ENCODE data around the gene IMPG2.

The IMPG2 gene

GRCh38 chr3:101240719-101241399, 79.5 kb downstream of the IMPG2 start:
- DNase-seq (ENCODE audit: low spot score), result no peak

DNA sequence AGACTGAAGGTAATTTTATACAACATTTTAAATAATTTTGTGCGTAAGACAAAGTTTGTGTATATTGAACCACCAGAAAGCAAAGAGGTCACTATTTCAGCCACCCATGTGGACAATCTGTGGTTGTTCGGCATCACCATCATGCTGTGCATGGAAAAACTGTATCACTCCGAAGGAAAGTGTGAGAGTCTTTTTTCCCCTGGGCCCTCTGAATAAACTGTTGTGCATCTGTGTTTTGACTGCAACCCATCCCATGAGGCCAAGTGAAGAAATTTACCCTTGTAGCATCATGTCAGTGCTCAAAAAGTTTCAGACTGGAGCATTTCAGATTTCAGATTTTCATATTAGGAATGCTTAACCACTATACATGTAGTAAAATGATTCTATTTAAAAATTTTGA, 85.3 kb downstream of the IMPG2 start:
- DNase-seq (ENCODE audit: low spot score), result no peak

DNA sequence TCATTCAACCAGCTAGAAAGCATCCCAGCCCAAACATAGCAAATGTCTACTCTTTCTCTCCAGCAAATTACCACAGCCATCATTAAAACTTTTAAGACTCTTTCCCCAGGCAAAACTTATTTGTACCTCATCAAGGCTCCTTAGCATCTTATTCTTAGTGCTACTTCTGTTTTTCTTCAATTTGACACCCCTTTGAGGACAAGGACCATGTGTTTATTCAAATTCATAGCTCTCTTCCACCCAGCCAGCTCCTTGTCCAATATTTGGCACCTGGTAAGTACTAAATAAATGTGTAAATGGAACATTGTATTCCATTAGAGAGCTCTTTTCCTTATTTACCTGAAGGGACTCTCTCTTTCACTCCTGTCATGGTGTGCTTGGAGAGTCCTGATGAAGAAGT, 89.8 kb downstream of the IMPG2 start:
- no peak for DNase-seq (ENCODE audit: low spot score)

DNA sequence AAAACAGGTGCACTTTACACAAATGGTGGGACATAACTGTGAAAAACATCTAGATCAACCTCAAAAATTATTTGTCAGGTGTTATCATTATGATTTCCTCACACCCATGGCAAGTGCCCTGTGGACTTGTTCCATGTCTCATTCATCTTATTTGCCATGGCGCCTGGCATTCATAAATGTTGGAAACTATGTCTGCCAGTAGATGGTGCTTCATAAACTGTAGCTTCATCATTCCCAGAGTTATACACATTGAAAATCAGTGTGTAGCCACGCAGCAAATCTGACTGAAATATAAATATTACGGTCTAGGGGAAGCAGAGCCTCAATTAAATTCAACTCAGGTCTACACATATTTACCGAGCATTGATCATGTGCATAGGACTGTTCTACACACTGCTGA, 90.7 kb downstream of the IMPG2 start:
- DNase-seq (ENCODE audit: low spot score), result no peak

DNA sequence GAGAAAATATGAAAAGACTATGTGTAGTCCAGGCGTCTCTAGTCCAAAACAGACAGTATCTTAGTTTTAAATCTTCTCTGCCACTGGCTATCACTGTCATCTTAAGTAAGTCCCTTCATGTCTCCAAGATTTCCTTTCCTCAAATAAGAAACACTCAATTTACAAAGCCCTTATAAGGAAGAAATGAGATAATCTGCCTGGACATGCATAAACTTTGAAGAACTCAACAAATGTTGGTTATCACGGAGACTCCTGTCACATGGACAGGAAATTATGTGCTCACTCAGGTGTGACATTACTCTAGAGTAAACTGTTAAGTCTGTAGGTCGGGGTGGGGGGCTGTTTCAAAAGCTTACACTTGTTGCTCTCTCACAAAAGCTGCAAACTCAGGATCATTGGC, 91.9 kb downstream of the IMPG2 start:
- DNase-seq (ENCODE audit: low spot score), result no peak

- no peak for DNase-seq (ENCODE audit: low spot score)
These were observed 95.6 kb downstream of the IMPG2 start for GRCh38 chr3:101224739-101225138.

- DNase-seq (ENCODE audit: low spot score), result no peak
These were observed 97.4 kb downstream of the IMPG2 start for GRCh38 chr3:101223016-101223415.

GRCh38 chr3:101219842-101220560, 100.4 kb downstream of the IMPG2 start:
- DNase-seq (ENCODE audit: low spot score), result no peak

GRCh38 chr3:101217472-101218245, 102.7 kb downstream of the IMPG2 start:
- no peak for DNase-seq (ENCODE audit: low spot score)

DNA sequence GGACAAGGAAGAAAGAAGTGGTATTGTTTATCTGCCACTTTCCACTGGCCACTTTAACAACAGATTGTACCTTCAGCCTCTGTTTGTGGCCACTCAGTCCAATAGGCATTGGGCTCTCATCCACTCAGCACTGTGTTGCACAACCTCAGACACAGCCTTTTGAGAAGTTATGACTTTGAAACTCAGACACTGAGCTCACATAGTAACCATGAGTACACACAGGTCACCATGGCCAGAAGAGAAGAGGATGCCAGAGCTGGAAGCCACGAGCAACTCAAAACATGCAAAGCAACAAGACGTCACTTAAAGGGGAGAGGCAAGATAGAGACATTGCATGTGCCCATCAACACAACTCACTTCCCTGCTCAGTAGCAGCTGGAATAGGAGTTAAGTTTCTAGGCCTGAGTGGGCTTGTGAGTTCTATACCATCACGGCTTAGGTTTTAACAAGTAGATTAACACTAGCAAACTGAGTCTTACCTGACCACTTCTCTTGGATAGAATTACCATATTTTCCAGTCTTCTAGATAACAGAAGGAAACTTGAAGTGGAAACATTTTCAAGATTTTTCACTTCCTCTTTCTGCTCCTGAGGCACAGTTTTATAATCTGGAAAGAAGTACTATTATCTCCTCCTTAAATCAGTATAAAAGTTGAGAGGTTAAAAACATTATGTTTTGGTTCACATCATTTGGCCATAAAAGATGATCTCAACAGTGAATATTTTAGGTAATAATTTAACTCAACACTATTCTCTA, 103.5 kb downstream of the IMPG2 start:
- DNase-seq (ENCODE audit: low spot score), result no peak

GRCh38 chr3:101212730-101213129, 107.6 kb downstream of the IMPG2 start:
- no peak for DNase-seq (ENCODE audit: low spot score)

GRCh38 chr3:101204246-101204645, 116.1 kb downstream of the IMPG2 start:
- DNase-seq (ENCODE audit: low spot score), result no peak

DNA sequence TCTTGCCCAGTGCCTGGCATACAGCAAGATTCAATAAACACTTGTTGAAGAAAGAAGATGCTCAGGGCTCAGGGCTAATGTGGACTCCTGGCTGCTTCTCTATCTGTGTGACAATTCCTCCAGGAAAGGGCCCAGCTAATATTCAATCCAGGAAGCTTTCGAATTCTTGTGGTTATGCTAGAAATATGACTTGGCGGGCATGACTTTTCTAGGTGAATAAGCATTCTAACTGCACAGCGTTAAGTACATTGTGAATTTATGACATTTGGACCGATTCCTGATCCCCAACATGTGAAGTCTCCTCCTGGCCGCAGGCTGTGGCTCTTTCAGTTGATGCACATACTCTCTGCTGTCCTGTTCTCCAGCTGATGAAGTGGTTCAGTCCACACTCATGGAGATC, 117.0 kb downstream of the IMPG2 start:
- no peak for DNase-seq (ENCODE audit: low spot score)

GRCh38 chr3:101202640-101203039, 117.7 kb downstream of the IMPG2 start:
- no peak for DNase-seq (ENCODE audit: low spot score)

DNA sequence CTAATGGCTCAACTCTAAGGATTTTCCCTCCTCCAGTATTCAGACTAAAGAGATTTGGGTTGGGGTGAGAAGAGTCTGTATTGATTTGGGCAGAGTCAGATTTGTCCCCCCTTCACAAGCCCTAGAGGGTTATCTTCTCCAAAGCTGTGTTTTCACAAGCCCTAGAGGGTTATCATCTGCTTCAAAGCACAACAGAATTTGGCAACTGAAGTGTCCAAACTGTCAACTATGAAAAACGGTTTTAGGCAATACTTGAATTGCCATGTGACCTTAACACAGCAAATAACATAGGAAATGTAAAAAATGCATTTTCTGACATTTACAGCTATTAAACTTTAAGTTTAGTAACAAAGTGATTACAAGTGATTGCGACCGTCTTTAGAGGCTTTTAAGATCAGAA, 119.9 kb downstream of the IMPG2 start:
- no peak for DNase-seq (ENCODE audit: low spot score)

GRCh38 chr3:101195951-101196713, 124.2 kb downstream of the IMPG2 start:
- no peak for DNase-seq (ENCODE audit: low spot score)

- no peak for DNase-seq (ENCODE audit: low spot score)
These were observed 126.0 kb downstream of the IMPG2 start for GRCh38 chr3:101194392-101194791.

DNA sequence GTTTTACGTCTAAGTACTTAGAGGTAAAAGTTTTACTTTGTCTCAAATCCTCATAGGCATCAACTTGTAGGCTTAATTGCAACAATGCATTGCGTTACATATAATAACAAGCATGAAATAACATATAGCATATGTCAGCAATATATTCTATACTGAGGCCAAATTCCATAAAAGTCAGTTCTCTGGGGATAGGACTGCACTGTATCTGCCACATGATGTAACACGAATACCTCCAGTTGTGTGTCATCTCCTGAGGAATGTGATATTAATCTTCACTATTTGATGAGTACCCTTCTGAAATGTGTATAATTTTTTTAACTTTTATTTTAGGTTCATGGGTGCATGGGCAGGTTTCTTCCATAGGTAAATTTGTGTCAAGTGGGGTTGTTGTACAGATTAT, 126.4 kb downstream of the IMPG2 start:
- DNase-seq (ENCODE audit: low spot score), result no peak

DNA sequence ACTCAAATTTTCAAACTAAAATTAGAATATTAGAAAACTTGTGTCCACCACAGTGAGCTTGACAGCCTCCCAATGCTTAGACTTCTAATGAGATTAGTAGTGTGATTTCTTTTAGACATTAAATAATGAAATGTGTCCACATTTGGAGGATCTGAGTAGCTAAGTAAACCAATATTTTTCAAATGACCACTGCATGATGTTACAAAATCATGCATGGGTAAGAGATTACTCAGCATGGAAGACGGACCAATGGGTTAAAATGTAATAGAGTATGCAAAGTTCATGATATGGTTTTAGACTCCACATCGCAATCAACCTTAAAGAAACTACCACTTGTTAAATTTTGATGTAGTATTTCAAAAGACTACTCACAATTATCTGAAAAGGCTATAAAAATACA, 130.6 kb downstream of the IMPG2 start:
- DNase-seq (ENCODE audit: low spot score), result no peak

- no peak for DNase-seq (ENCODE audit: low spot score)
These were observed 131.2 kb downstream of the IMPG2 start for GRCh38 chr3:101189176-101189575.

DNA sequence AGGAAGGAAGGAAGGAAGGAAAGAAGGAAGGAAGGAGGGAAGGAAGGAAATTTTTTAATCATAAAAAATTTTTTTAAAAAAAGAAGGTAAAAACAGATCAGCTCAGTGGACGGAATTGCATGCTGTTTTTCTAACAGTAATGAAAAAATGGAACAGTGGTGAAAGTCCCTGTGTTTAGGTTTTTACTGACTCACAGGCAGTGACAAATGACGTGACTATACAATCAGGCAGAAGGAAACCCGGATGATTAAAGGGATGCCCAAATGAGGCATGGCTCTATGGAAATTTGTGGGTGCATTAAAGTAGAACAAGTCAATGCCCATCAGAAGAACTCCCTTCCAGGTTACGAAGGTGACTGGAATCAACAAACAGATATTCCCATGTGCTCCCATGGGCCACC, 135.0 kb downstream of the IMPG2 start:
- DNase-seq (ENCODE audit: low spot score), result no peak

GRCh38 chr3:101184111-101184510, 136.3 kb downstream of the IMPG2 start:
- DNase-seq (ENCODE audit: low spot score), result no peak
